Medulla oblongata (tissue), 1 donor: ENCODE results near the gene GPHN.
A peak's percentile ranks its signal among the peaks of the same experiment; 100 is the strongest.
"Not testable (repeated sequence)": the region's sequence is repeated elsewhere in the genome, so short reads cannot be mapped to it uniquely, and the experiment has no call there.

Experiments used
- DNase-seq: peaks from one replicate; pipeline ENCODE4 v3.0.0-alpha.2; 2015; ENCODE audit errors: extremely low spot score

Gene GPHN

GRCh38 chr14:67031920-67032774, 524.2 kb downstream of the GPHN start:
- DNase-seq, result no peak

DNA sequence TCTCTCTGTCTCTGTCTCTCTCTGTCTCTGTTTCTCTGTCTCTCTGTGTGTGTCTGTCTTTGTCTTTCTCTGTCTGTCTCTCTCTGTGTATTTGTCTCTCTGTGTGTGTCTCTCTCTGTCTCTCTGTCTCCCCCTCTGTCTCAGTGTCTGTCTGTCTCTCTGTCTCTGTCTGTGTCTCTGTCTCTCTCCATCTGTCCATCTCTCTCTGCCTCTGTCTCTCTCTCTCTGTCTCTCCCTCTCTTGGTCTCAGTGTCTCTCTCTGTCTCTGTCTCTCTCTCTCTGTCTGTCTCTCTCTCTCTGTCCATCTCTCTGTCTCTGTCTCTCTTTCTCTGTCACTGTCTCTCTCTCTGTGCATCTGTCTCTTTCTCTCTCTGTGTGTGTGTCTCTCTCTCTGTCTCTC, 537.5 kb downstream of the GPHN start:
- DNase-seq, result no peak

GRCh38 chr14:67050896-67051295, 542.9 kb downstream of the GPHN start:
- no peak for DNase-seq

DNA sequence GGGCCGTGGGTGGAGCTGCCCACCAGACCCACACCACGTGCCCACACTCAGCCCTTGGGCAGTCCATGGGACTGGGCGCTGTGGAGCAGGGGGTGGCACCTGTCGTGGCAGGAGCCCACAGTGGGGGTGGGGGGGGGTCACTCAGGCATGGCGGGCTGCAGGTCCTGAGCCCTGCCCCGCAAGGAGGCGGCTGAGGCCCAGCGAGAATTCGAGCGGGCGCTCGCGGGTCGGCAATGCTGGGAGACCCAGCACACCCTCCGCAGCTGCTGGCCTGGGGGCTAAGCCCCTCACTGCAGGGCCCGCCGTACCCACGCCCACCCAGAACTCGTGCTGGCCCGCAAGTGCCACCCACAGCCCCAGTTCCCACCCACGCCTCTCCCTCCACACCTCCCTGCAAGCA, 548.7 kb downstream of the GPHN start:
- DNase-seq, result no peak

- DNase-seq, result no peak
Measured at GRCh38 chr14:67059596-67059995, 551.6 kb downstream of the GPHN start.

- DNase-seq, result peak; percentile 22
Measured at GRCh38 chr14:67060546-67060945, 552.6 kb downstream of the GPHN start.

DNA sequence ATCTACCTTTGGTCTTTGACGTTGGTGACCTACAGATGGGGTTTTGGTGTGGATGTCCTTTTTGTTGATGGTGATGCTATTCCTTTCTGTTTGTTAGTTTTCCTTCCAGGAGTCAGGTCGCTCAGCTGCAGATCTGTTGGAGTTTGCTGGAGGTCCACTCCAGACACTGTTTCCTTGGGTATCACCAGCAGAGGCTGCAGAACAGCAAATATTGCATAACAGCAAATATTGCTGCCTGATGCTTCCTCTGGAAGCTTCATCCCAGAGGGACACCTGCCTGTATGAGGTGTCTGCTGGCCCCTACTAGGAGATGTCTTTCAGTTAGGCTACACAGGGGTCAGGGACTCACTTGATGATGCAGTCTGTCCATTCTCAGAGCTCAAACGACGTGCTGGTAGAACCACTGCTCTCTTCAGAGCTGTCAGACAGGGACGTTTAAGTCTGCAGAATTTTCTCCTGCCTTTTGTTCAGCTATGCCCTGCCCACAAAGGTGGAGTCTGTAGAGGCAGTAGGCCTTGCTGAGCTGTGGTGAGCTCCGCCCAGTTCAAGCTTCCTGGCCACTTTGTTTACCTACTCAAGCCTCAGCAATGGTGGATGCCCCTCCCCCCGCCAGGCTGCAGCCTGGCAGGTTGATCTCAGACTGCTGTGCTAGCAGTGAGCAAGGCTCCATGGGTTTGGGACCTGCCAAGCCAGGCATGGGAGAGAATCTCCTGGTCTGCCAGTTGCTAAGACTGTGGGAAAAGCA, 559.3 kb downstream of the GPHN start:
- not testable (repeated sequence) for DNase-seq

GRCh38 chr14:67068251-67068650, 560.3 kb downstream of the GPHN start:
- DNase-seq, result no peak

DNA sequence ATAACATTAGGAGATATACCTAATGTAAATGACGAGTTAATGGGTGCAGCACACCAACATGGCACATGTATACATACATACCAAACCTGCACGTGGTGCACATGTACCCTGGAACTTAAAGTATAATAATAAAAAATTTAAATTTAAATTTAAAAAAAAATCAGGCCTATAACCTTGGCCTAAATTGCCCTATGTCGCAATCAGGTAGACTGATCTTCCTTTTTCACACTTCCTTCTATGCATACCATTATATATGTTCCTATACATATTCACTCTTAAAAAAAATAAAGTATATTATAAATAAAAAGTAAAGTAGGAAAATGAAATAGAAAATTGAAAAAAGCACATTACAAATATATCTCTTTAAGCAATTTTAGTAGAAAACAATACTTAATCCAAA, 563.6 kb downstream of the GPHN start:
- DNase-seq, result no peak

DNA sequence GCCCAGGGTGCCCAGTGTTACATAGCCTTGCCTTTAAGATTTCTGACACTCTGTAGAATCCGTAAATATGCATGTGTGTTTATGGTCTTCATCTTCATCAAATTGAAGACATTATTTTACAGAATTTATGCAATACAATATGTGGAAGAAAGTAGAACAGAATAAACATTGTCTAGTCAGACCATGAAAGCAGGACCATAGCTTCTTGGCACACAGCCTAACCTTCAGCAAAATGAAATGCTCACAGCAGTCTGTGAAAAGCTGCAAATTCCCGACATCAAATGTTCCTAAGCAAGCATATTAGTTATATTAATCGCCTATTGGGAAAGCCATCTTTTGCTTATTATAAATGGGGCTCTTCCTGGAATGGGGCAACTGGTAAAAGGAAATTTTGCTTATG, 570.0 kb downstream of the GPHN start:
- peak; percentile 61 for DNase-seq

DNA sequence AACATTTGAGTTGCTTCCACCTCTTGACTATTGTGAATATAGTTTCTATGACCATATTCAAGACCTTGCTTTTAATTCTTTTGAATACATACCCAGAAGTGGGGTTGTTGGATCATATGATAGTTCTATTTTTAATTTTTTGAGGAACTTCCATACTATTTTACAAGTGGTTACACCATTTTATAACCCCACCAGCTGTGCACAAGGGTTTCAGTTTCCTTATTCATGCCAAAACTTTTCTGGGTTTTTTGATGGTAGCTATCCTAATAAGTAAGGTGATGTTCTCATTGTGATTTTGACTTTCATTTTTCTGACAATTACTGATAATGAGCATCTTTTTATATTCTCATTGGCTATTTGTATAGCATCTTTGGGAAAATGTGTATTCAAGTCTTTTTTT, 571.9 kb downstream of the GPHN start:
- no peak for DNase-seq

GRCh38 chr14:67108230-67108629, 600.3 kb downstream of the GPHN start:
- no peak for DNase-seq

GRCh38 chr14:67111022-67111421, 603.1 kb downstream of the GPHN start:
- no peak for DNase-seq

- no peak for DNase-seq
Measured at GRCh38 chr14:67112344-67112743, 604.4 kb downstream of the GPHN start.

- no peak for DNase-seq
Measured at GRCh38 chr14:67127174-67127573, 619.2 kb downstream of the GPHN start.

DNA sequence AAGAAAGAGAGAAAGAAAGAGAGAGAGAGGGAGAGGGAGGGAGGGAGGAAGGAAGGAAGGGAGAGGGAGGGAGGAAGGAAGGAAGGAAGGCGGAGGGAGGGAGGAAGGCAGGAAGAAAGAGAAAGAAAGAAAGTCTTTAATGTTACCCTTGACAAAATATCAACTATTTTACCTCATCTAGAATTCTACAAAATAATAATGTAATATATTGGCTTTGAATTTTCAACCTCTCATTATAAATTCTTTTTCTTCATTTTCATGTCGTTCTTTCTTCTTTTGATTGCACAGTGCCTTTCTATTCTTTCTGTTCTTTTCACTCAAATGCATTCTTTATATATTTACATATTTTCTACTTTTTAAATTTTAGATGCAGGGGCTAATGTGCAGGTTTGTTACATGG, 621.8 kb downstream of the GPHN start:
- no peak for DNase-seq

DNA sequence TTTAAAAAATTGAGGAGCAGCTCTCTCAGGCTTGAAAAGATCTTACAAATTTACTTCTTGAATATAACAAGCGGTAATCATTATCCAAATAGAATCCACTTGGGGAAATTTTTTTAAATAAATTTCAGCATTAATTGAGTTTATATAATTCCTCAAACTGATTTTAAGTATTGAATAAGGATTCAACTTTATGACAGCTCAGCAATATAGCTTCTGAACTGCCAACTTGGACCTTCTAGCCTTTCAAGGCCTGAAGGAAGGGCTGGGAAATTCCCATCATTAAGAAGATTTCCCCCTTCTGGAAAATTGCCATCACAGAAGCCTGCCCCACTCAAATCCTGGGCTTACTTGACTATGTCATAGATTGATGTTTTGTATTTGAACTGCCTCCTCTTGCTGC, 623.7 kb downstream of the GPHN start:
- DNase-seq, result no peak

DNA sequence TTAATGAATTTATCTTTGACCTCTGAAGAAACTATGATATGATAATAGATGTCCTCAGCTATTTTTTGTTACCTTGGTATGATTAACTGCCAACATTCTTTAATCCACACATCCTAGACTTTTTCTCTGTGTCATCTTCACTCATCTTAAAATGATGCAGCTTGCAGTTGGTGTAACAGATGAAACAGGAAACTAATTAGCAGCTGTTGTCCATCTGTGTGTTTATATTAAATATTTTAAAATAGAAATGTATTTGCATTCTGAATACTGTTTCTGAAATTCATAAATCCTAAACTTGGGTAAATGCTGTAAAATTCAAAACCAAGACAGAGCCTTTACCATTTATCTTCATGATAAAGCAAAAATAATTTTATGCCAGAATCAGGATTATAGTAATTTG, 625.2 kb downstream of the GPHN start:
- no peak for DNase-seq

DNA sequence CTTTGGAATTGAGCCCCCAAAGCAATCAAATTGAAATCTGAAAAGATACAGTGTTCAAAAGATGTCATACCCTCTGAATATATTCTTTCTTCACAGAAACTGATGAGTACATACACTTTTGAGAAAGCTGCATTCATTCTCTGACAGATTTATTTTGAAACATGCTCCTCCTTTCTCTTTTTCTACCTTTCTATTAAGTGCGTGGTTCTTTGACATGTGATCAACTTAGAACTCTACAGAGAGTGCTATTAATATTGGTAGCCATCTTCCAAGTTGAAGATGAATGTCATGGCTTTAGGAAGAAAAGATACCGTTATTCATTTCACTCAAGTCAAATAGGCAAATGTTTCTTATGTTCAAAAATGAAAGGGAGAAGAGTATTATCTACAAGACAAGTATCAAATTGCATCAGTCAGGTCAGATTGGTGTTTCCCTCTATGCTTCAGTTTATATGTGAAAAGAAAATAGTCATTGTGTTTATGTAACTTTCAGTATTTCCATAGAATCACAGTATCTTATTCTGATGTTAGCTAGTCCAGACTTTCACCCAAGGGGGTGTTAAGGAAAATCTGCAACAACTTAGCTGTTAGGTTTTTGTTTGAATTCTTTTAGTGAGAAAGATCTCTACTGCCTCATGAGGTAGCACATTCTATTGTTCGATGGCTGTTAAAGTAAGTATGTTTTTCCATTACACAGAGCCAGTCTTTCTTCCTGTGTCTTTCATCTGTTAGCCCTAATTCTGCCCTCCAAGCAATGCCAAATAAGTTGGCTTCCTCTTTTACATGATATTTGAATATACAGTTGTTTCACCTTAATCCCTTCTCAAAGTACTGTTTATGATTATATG, 625.9 kb downstream of the GPHN start:
- no peak for DNase-seq

DNA sequence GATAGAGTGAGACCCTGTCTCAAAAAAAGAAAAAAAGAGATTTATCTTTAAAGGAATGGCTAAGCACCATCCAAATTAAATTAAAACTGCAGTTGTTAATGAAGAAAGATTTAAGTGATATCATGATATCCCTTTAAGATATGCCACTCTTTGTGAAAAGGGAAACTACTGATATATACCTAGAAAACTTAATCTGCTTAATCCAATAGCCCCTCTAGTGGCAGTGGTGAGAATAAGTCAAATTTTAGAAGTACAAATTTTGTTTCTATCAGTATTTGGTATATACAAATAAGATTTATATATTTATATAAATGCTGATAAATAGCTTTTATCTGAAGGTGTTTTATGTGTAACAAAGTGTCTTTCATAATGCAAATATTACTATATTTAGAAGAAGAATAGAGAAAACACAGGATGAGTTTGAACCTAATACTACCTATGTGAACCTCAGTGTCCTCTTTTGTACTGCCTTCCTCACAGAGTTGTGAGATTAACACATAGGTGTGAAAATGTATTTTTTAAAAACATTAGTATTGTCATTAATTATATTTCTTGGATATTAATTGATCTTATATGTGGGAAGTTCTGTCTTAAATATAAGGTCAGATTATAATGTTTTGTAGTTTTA, 629.9 kb downstream of the GPHN start:
- DNase-seq, result no peak

- DNase-seq, result peak; percentile 49
Measured at GRCh38 chr14:67140556-67140955, 632.6 kb downstream of the GPHN start.
